ENCODE results near the gene SMYD3.
"Not testable (repeated sequence)": the region's sequence is repeated elsewhere in the genome, so short reads cannot be mapped to it uniquely, and the experiment has no call there.

The SMYD3 gene

GRCh38 chr1:246092136-246092535 lies 414.9 kb downstream of the SMYD3 start:
- H3K36me3 Mint-ChIP-seq: peaks cover 20% of the 10 kb centered on the region
- H3K27ac Mint-ChIP-seq: no peak overlapping the region
- H3K27me3 Mint-ChIP-seq: no peaks in the 10 kb centered on the region
- no peak overlapping the region for H3K4me3 Mint-ChIP-seq
- H3K4me1 Mint-ChIP-seq (ENCODE audit: low read depth): no peaks in the 10 kb centered on the region
- H3K9me3 Mint-ChIP-seq (ENCODE audit: low read depth): no peaks in the 10 kb centered on the region

GRCh38 chr1:246091477-246091876 lies 415.6 kb downstream of the SMYD3 start:
- no peaks in the 10 kb centered on the region for H3K9me3 Mint-ChIP-seq (ENCODE audit: low read depth)
- no peaks in the 10 kb centered on the region for H3K4me1 Mint-ChIP-seq (ENCODE audit: low read depth)
- no peak overlapping the region for H3K27ac Mint-ChIP-seq
- H3K36me3 Mint-ChIP-seq: peaks cover 25% of the 10 kb centered on the region
- H3K27me3 Mint-ChIP-seq: no peaks in the 10 kb centered on the region
- H3K4me3 Mint-ChIP-seq: no peak overlapping the region

GRCh38 chr1:246086191-246086590 lies 420.9 kb downstream of the SMYD3 start:
- Mint-ChIP-seq H3K4me3 (no peak overlapping the region), H3K9me3 (ENCODE audit: low read depth) (peaks cover 4% of the 10 kb centered on the region), H3K4me1 (ENCODE audit: low read depth) (no peaks in the 10 kb centered on the region), H3K36me3 (peaks cover 14% of the 10 kb centered on the region), H3K27me3 (no peaks in the 10 kb centered on the region), H3K27ac (no peak overlapping the region)

GRCh38 chr1:246083416-246083815 lies 423.7 kb downstream of the SMYD3 start:
- Mint-ChIP-seq H3K36me3 (peaks cover 17% of the 10 kb centered on the region), H3K27me3 (no peaks in the 10 kb centered on the region), H3K4me3 (no peak overlapping the region), H3K27ac (no peak overlapping the region), H3K4me1 (ENCODE audit: low read depth) (peaks cover 3% of the 10 kb centered on the region), H3K9me3 (ENCODE audit: low read depth) (peaks cover 4% of the 10 kb centered on the region)

- H3K27me3 Mint-ChIP-seq: no peaks in the 10 kb centered on the region
- peaks cover 3% of the 10 kb centered on the region for H3K4me1 Mint-ChIP-seq (ENCODE audit: low read depth)
- H3K27ac Mint-ChIP-seq: no peak overlapping the region
- H3K36me3 Mint-ChIP-seq: peaks cover 17% of the 10 kb centered on the region
- peaks cover 4% of the 10 kb centered on the region for H3K9me3 Mint-ChIP-seq (ENCODE audit: low read depth)
- no peak overlapping the region for H3K4me3 Mint-ChIP-seq
These were observed 425.0 kb downstream of the SMYD3 start for GRCh38 chr1:246081856-246082668.

GRCh38 chr1:246081138-246081702 lies 425.9 kb downstream of the SMYD3 start:
- Mint-ChIP-seq H3K36me3 (peaks cover 15% of the 10 kb centered on the region), H3K4me1 (ENCODE audit: low read depth) (peaks cover 3% of the 10 kb centered on the region), H3K4me3 (no peak overlapping the region), H3K27ac (no peak overlapping the region), H3K27me3 (no peaks in the 10 kb centered on the region), H3K9me3 (ENCODE audit: low read depth) (peaks cover 9% of the 10 kb centered on the region)

- H3K9me3 Mint-ChIP-seq (ENCODE audit: low read depth): peaks cover 5% of the 10 kb centered on the region
- no peaks in the 10 kb centered on the region for H3K27me3 Mint-ChIP-seq
- H3K36me3 Mint-ChIP-seq: peaks cover 15% of the 10 kb centered on the region
- peaks cover 3% of the 10 kb centered on the region for H3K4me1 Mint-ChIP-seq (ENCODE audit: low read depth)
- no peak overlapping the region for H3K4me3 Mint-ChIP-seq
- H3K27ac Mint-ChIP-seq: no peak overlapping the region
These were observed 427.0 kb downstream of the SMYD3 start for GRCh38 chr1:246080031-246080430.

GRCh38 chr1:246078888-246079252 lies 428.2 kb downstream of the SMYD3 start:
- no peak overlapping the region for H3K27ac Mint-ChIP-seq
- H3K4me3 Mint-ChIP-seq: no peak overlapping the region
- peaks cover 3% of the 10 kb centered on the region for H3K4me1 Mint-ChIP-seq (ENCODE audit: low read depth)
- H3K27me3 Mint-ChIP-seq: no peaks in the 10 kb centered on the region
- H3K9me3 Mint-ChIP-seq (ENCODE audit: low read depth): peaks cover 5% of the 10 kb centered on the region
- H3K36me3 Mint-ChIP-seq: peaks cover 18% of the 10 kb centered on the region

- Mint-ChIP-seq H3K9me3 (ENCODE audit: low read depth) (peaks cover 5% of the 10 kb centered on the region), H3K36me3 (peaks cover 15% of the 10 kb centered on the region), H3K27me3 (no peaks in the 10 kb centered on the region), H3K27ac (no peak overlapping the region), H3K4me3 (no peak overlapping the region), H3K4me1 (ENCODE audit: low read depth) (peaks cover 3% of the 10 kb centered on the region)
These were observed 428.8 kb downstream of the SMYD3 start for GRCh38 chr1:246078126-246078887.

GRCh38 chr1:246077476-246077875 lies 429.6 kb downstream of the SMYD3 start:
- peaks cover 3% of the 10 kb centered on the region for H3K4me1 Mint-ChIP-seq (ENCODE audit: low read depth)
- peaks cover 17% of the 10 kb centered on the region for H3K36me3 Mint-ChIP-seq
- H3K9me3 Mint-ChIP-seq (ENCODE audit: low read depth): peaks cover 5% of the 10 kb centered on the region
- H3K27me3 Mint-ChIP-seq: no peaks in the 10 kb centered on the region
- H3K27ac Mint-ChIP-seq: no peak overlapping the region
- H3K4me3 Mint-ChIP-seq: no peak overlapping the region

GRCh38 chr1:246074421-246074820 lies 432.7 kb downstream of the SMYD3 start:
- Mint-ChIP-seq H3K27ac (no peak overlapping the region), H3K4me3 (no peak overlapping the region), H3K4me1 (ENCODE audit: low read depth) (peaks cover 3% of the 10 kb centered on the region), H3K27me3 (no peaks in the 10 kb centered on the region), H3K36me3 (peaks cover 20% of the 10 kb centered on the region), H3K9me3 (ENCODE audit: low read depth) (peaks cover 5% of the 10 kb centered on the region)

GRCh38 chr1:246072456-246072955 lies 434.6 kb downstream of the SMYD3 start:
- H3K27ac Mint-ChIP-seq: no peak overlapping the region
- H3K4me1 Mint-ChIP-seq (ENCODE audit: low read depth): peaks cover 12% of the 10 kb centered on the region
- peaks cover 17% of the 10 kb centered on the region for H3K36me3 Mint-ChIP-seq
- no peaks in the 10 kb centered on the region for H3K27me3 Mint-ChIP-seq
- H3K4me3 Mint-ChIP-seq: no peak overlapping the region
- H3K9me3 Mint-ChIP-seq (ENCODE audit: low read depth): peaks cover 5% of the 10 kb centered on the region

GRCh38 chr1:246071981-246072380 lies 435.1 kb downstream of the SMYD3 start:
- not testable (repeated sequence) for H3K9me3 Mint-ChIP-seq (ENCODE audit: low read depth); H3K4me3 Mint-ChIP-seq
- peaks cover 17% of the 10 kb centered on the region for H3K36me3 Mint-ChIP-seq

GRCh38 chr1:246071561-246071960 lies 435.5 kb downstream of the SMYD3 start:
- H3K4me3 Mint-ChIP-seq; H3K27ac Mint-ChIP-seq; H3K9me3 Mint-ChIP-seq (ENCODE audit: low read depth); H3K27me3 Mint-ChIP-seq: not testable (repeated sequence)
- Mint-ChIP-seq H3K36me3 (peaks cover 19% of the 10 kb centered on the region), H3K4me1 (ENCODE audit: low read depth) (peaks cover 13% of the 10 kb centered on the region)

More at GRCh38 chr1:246071981-246072380, 435.1 kb downstream of the SMYD3 start:
- not testable (repeated sequence) for H3K27ac Mint-ChIP-seq, H3K27me3 Mint-ChIP-seq
- peaks cover 13% of the 10 kb centered on the region for H3K4me1 Mint-ChIP-seq (ENCODE audit: low read depth)

GRCh38 chr1:246069581-246069980 lies 437.5 kb downstream of the SMYD3 start:
- Mint-ChIP-seq H3K4me1 (ENCODE audit: low read depth) (peaks cover 13% of the 10 kb centered on the region), H3K4me3 (no peak overlapping the region), H3K9me3 (ENCODE audit: low read depth) (no peaks in the 10 kb centered on the region), H3K36me3 (peaks cover 17% of the 10 kb centered on the region), H3K27me3 (no peaks in the 10 kb centered on the region), H3K27ac (no peak overlapping the region)

Data from activated naive CD8-positive, alpha-beta T cell (primary cell).